Peyer's patch (tissue), 4 donors: ENCODE measurements around the gene RAB37.

ENCODE experiments used
- POLR2A ChIP-seq, 2 donors: fragments of 450-650 bp; IDR thresholded peaks; one replicate each; pipeline ENCODE4 v1.5.1; 2017; ENCODE audit warnings: antibody characterized with exemption in 2 of 2, mild to moderate bottlenecking in 2 of 2, moderate library complexity in 2 of 2
- TF ChIP-seq, protein P1 (sequence below), 6 experiments: fragments of 450-650 bp in 4 of 6; fragments of 200-600 bp in 2 of 6; sonication (generic) in 1 of 6; IDR thresholded peaks; one replicate each; pipeline ENCODE4 v1.5.1; 2017 to 2019; ENCODE audit warnings: antibody characterized with exemption in 6 of 6, mild to moderate bottlenecking in 3 of 6, moderate library complexity in 1 of 6

DNA sequence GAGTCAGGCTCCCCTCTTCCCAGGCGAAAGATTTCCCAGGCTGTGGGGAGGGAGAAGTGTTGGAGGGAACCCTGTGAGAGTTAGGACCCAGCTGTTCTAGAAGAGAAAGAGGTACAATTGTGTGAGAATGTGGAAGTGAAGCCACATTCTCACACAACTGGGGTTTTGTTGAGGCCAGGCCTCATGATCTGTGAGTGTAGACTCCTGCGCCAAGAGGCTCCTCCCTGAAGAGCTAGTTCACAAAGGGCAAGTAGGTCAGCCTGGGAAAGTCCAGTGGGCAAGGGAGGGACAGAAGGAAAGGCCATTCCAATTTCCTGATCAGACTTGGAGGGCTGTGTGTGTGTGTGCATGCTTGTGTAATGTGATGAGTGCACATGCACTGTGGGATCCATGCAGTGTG is 39.5 kb upstream of the RAB37 start:
- TF ChIP-seq, protein P1, sequence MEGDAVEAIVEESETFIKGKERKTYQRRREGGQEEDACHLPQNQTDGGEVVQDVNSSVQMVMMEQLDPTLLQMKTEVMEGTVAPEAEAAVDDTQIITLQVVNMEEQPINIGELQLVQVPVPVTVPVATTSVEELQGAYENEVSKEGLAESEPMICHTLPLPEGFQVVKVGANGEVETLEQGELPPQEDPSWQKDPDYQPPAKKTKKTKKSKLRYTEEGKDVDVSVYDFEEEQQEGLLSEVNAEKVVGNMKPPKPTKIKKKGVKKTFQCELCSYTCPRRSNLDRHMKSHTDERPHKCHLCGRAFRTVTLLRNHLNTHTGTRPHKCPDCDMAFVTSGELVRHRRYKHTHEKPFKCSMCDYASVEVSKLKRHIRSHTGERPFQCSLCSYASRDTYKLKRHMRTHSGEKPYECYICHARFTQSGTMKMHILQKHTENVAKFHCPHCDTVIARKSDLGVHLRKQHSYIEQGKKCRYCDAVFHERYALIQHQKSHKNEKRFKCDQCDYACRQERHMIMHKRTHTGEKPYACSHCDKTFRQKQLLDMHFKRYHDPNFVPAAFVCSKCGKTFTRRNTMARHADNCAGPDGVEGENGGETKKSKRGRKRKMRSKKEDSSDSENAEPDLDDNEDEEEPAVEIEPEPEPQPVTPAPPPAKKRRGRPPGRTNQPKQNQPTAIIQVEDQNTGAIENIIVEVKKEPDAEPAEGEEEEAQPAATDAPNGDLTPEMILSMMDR (IDR thresholded peaks at IDR 0.05), result no peak
- no peak for TF ChIP-seq POLR2A (IDR thresholded peaks at IDR 0.05)
